ENCODE measurements around the gene THADA.

- no peak for TF ChIP-seq ZNF274 (IDR thresholded peaks at IDR 0.05; ENCODE audit: low read depth, low read length)
- no peak for TF ChIP-seq YY1 (IDR thresholded peaks at IDR 0.05; ENCODE audit: insufficient read depth, insufficient read length)
- TF ChIP-seq SUZ12 (IDR thresholded peaks at IDR 0.05; ENCODE audit: extremely low read depth, insufficient read depth, insufficient read length) = no peak
Observed at GRCh38 chr2:43595603-43596412, at the start of gene THADA.

Measured in NT2/D1 (cell line).